Adrenal gland (tissue), 12 donors: ENCODE measurements around the gene NHSL2. TPM values are rescaled to one million over a fixed set of nuclear protein-coding genes. Genes with fewer than 3 reads are reported as not detected.

Experiments used
- DNase-seq, 7 donors: peaks; one replicate each; pipeline ENCODE4 v3.0.0-alpha.2; 2019 to 2020
- H3K27ac ChIP-seq, 5 donors: fragments of 200-600 bp; sonication (generic) in 4 of 5; 1 replicate in 3 of 5; 2 replicates in 2 of 5; pipeline versions ENCODE4 v1.5.1 to v1.8.0; 2016 to 2020; ENCODE audit warnings: mild to moderate bottlenecking in 1 of 5
- H3K27me3 ChIP-seq: fragments of 200-600 bp; 2 replicates; pipeline ENCODE4 v1.8.0; 2021
- H3K36me3 ChIP-seq, 2 donors: fragments of 200-600 bp; replicated peaks in 1 of 2; 1 replicate in 1 of 2; 2 replicates in 1 of 2; pipeline versions ENCODE4 v1.5.1 to v1.8.0; 2018 to 2022
- H3K4me1 ChIP-seq, 2 donors: fragments of 200-600 bp; replicated peaks in 1 of 2; 1 replicate in 1 of 2; 2 replicates in 1 of 2; pipeline versions ENCODE4 v1.5.1 to v1.8.0; 2018 to 2021
- H3K4me3 ChIP-seq, 4 donors: fragments of 200-600 bp; sonication (generic) in 3 of 4; one replicate each; pipeline ENCODE4 v1.5.1; 2016 to 2018
- H3K9me3 ChIP-seq, 3 donors: fragments of 200-600 bp; sonication (generic) in 1 of 3; replicated peaks in 1 of 3; 1 replicate in 2 of 3; 2 replicates in 1 of 3; pipeline versions ENCODE4 v1.5.1 to v1.8.0; 2016 to 2021
- POLR2A ChIP-seq, 2 donors: fragments of 450-650 bp; IDR thresholded peaks; one replicate each; pipeline ENCODE4 v1.6.1; 2017; ENCODE audit warnings: antibody characterized with exemption in 2 of 2, mild to moderate bottlenecking in 2 of 2, moderate library complexity in 1 of 2
- WGBS, 4 donors: extraction: QIAGEN DNeasy Blood & Tissue Kit in 2 of 4; methylation state at CpG; one replicate each; pipeline versions ENCODE4 v1.1.5 to v1.1.7; 2013 to 2017; 5-methylcytosine and 5-hydroxymethylcytosine counted together
- intact Hi-C, 2 donors: fragments of 100-400 bp; cut with DNase I; formaldehyde crosslinking; loops; one replicate each; pipeline versions ENCODE4 v1.14.1 to v1.15.0; 2022 to 2023
- polyA plus RNA-seq, 3 donors: library from polyadenylated mRNA; stranded (reverse); fragments of 200-250 nt in 2 of 3; fragments of 350-450 nt in 1 of 3; fragmentation: Illumina TruSeq in 1 of 3; extraction: RNeasy Lipid Tissue Mini Kit (QIAGEN cat#74804) in 1 of 3; gene quantifications; one replicate each; pipeline ENCODE4 v1.2.3, GENCODE V29; 2013 to 2014
- total RNA-seq, 9 donors: library from RNA; depleted of rRNA in 4 of 9; stranded (reverse); fragments of >200 nt in 4 of 9; fragments of 120-200 nt in 1 of 9; fragmentation: NEBNext Ultra II Directional in 1 of 9; extraction: Animal tissue kit (Norgen Biotek cat#: 25700) in 1 of 9; gene quantifications; one replicate each; pipeline versions ENCODE4 v1.1.0 to v1.2.4, GENCODE V29; 2013 to 2023
- TF ChIP-seq, protein P1 (sequence below), 6 experiments: fragments of 450-650 bp in 4 of 6; fragments of 200-600 bp in 2 of 6; sonication (generic) in 1 of 6; IDR thresholded peaks; 1 replicate in 5 of 6; 2 replicates in 1 of 6; pipeline versions ENCODE4 v1.5.1 to v1.8.0; 2016 to 2021; ENCODE audit warnings: antibody characterized with exemption in 6 of 6, mild to moderate bottlenecking in 2 of 6, moderate library complexity in 1 of 6
- donor health status: healthy with polysubstance abuse.
- donor health status: Bipolar disorder and iron deficiency.
- donor health status: DM: yes; HTN: yes; CAD: no.
- donor health status: DM: no; HTN: no; CAD: no.
- donor health status: DM: no; HTN: no; CAD: no.
- donor health status: DM: yes; HTN: yes; CAD: no.

NHSL2 gene
- total and polyA plus RNA-seq, 12 donors: 1.3 to 18.2 (median 4.8) TPM

DNA sequence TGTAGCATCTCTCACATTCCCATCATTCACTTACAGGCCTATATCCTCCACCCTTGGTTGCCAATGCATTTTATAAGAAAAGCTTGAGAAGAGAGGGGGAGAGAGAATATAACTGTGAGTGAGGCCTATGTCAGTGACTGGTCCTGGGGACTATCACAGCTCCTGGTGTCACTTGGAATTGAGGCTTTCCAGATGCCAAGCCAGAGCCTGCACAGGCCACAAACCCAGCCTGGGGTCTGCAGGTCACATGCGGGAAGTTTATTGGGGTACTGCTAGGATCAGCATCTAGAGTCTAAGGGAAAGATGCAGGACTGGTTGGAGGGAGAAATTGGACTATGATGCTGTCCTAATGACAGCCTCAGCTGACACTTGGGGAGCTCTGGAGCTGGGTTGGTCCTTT is 173.5 kb downstream of the NHSL2 start:
- Histone ChIP-seq H3K9me3 (no peaks in the 10 kb centered on the region), H3K36me3 (no peaks in the 10 kb centered on the region), H3K4me3 (no peak overlapping the region), H3K27me3 (peaks cover 14% of the 10 kb centered on the region), H3K27ac (no peak overlapping the region), H3K4me1 (peaks cover 0 to 3% of the 10 kb centered on the region in 2 donors)
- intact Hi-C loops: no loop called here
- WGBS, 4 donors: 73 to 90% (median 83%) methylated on average over 1 of the region's 1 CpG; no CpG with 5 or more reads in 1 of the 4 donors
- TF ChIP-seq, protein P1, sequence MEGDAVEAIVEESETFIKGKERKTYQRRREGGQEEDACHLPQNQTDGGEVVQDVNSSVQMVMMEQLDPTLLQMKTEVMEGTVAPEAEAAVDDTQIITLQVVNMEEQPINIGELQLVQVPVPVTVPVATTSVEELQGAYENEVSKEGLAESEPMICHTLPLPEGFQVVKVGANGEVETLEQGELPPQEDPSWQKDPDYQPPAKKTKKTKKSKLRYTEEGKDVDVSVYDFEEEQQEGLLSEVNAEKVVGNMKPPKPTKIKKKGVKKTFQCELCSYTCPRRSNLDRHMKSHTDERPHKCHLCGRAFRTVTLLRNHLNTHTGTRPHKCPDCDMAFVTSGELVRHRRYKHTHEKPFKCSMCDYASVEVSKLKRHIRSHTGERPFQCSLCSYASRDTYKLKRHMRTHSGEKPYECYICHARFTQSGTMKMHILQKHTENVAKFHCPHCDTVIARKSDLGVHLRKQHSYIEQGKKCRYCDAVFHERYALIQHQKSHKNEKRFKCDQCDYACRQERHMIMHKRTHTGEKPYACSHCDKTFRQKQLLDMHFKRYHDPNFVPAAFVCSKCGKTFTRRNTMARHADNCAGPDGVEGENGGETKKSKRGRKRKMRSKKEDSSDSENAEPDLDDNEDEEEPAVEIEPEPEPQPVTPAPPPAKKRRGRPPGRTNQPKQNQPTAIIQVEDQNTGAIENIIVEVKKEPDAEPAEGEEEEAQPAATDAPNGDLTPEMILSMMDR (IDR thresholded peaks at IDR 0.05): no peak
- DNase-seq: no peak

DNA sequence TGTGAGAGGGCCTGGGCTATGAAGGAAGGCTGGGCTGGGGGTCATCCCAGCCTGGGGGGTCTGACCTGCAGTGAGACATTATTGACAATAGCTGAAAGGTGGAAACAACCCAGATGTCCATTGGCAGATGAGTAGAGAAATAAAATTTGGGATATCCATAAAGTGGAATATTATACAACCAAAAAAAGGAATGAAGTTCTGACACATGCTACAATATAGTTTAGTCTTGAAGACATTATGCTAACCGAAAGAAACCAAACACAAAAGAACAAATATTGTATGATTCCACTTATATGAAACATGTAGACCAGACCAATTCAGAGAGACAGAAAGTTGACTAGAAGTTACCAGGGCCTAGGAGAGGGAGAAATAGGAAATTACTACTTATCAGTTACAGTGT is 176.3 kb downstream of the NHSL2 start:
- Histone ChIP-seq H3K9me3 (no peaks in the 10 kb centered on the region), H3K27ac (no peak overlapping the region), H3K27me3 (peaks cover 14% of the 10 kb centered on the region), H3K4me3 (no peak overlapping the region), H3K4me1 (peaks cover 0 to 3% of the 10 kb centered on the region in 2 donors), H3K36me3 (no peaks in the 10 kb centered on the region)
- 69 to 88% (median 85%) methylated on average over 1 of the region's 1 CpG for WGBS, 4 donors
- intact Hi-C loops: no loop called here
- no peak for DNase-seq
- TF ChIP-seq, protein P1 (IDR thresholded peaks at IDR 0.05): no peak
- no peak for TF ChIP-seq POLR2A (IDR thresholded peaks at IDR 0.05)

DNA sequence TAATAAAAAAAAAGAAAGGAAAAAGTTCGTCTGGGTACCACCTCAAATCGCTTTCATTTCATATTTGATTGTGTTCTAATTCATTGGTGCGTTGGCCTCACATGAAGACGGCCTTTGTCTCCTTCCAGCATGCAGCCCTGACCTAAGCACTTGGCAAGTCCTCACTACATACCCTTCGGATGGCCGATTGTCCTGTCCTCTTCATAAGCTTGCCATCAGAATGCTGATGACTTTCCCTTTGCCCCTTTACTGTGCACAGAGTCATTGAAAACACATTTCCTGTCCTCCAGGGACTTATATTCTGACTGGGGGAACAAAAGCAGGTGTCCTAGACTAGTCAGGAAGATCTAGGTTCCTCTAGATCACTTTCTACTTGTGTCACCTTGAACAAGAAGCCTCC is 178.1 kb downstream of the NHSL2 start:
- no peaks in the 10 kb centered on the region for H3K4me1 ChIP-seq
- H3K4me3 ChIP-seq: no peak overlapping the region
- TF ChIP-seq, protein P1 (IDR thresholded peaks at IDR 0.05): no peak
- no peak for TF ChIP-seq POLR2A (IDR thresholded peaks at IDR 0.05)
- DNase-seq: no peak
- H3K36me3 ChIP-seq: no peaks in the 10 kb centered on the region
- no peak overlapping the region for H3K27ac ChIP-seq
- intact Hi-C loops: no loop called here
- WGBS, 4 donors: 49 to 81% (median 65%) methylated on average over 3 to 6 of the region's 6 CpGs
- H3K9me3 ChIP-seq: no peaks in the 10 kb centered on the region
- H3K27me3 ChIP-seq: peaks cover 14% of the 10 kb centered on the region

DNA sequence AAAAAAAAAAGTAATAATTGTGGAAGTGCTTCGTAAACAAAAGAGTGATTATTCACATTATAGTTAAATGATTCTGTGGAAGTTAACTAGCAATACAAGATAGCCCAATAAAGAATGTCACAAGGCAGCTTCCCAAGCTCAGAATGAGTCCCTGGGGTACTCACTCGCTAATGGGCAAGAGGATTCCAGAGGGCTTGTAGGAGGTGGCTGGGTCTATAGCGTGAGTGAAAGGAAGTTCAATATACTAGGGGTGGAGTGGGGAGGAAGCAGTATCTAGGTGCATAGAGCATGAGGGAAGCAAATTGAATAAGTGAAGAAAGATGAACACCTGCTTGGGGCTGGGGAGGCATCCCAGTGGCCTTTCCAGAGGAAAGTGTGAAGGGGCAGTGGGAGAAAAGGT is 178.6 kb downstream of the NHSL2 start:
- intact Hi-C loops: no loop called here
- TF ChIP-seq, protein P1 (IDR thresholded peaks at IDR 0.05): no peak
- TF ChIP-seq POLR2A (IDR thresholded peaks at IDR 0.05): no peak
- 70 to 91% (median 81%) methylated on average over 3 of the region's 3 CpGs for WGBS, 4 donors
- Histone ChIP-seq H3K9me3 (no peaks in the 10 kb centered on the region), H3K36me3 (no peaks in the 10 kb centered on the region), H3K4me3 (no peak overlapping the region), H3K27me3 (peaks cover 11% of the 10 kb centered on the region), H3K27ac (no peak overlapping the region), H3K4me1 (no peaks in the 10 kb centered on the region)
- DNase-seq: no peak
